ENCODE results near the gene UTS2. TPM values are rescaled to one million over a fixed set of nuclear protein-coding genes. Genes with fewer than 3 reads are reported as not detected.

UTS2 gene
- total RNA-seq, 2 donors from 2014 or later, result 1.0 to 2.2 TPM

DNA sequence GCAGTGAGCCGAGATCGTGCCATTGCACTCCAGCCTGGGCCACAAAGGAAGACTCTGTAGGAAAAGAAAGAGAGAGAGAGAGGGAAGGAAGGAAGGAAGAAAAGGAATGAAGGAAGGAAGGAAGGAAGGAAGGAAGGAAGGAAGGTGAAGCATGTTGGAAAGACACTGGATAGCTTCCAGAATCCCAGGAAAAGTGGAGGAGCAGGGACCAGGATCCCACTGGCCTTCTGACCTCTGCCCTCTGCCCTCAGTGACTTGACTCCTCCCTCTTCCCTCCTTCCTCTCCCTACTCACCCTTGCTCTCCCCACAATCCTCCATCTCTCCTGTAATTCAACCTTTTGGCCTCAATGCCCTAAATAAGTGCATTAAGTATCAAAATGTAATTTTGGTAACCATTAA, 4.1 kb upstream of the UTS2 start:
- H3K4me1 Mint-ChIP-seq, result peaks cover 6% of the 10 kb centered on the region
- peaks cover 6% of the 10 kb centered on the region for H3K27me3 Mint-ChIP-seq
- no peak for ATAC-seq
- no peak overlapping the region for H3K4me3 Mint-ChIP-seq
- no peak for DNase-seq
- H3K36me3 Mint-ChIP-seq (ENCODE audit: low read depth), result no peaks in the 10 kb centered on the region
- H3K9me3 ChIP-seq (ENCODE audit: control insufficient read depth, low read length, poor library complexity, severe bottlenecking), result no peaks in the 10 kb centered on the region
- peak overlapping the region; percentile 60 for H3K27ac Mint-ChIP-seq

GRCh38 chr1:7856345-7856744, 3.5 kb upstream of the UTS2 start:
- ATAC-seq (no peak), DNase-seq (no peak)
- H3K4me3 Mint-ChIP-seq, result no peak overlapping the region
- H3K27ac Mint-ChIP-seq, result peak overlapping the region; percentile 60
- peaks cover 6% of the 10 kb centered on the region for H3K4me1 Mint-ChIP-seq
- peaks cover 8% of the 10 kb centered on the region for H3K27me3 Mint-ChIP-seq
- no peaks in the 10 kb centered on the region for H3K9me3 ChIP-seq (ENCODE audit: control insufficient read depth, low read length, poor library complexity, severe bottlenecking)
- no peaks in the 10 kb centered on the region for H3K36me3 Mint-ChIP-seq (ENCODE audit: low read depth)

DNA sequence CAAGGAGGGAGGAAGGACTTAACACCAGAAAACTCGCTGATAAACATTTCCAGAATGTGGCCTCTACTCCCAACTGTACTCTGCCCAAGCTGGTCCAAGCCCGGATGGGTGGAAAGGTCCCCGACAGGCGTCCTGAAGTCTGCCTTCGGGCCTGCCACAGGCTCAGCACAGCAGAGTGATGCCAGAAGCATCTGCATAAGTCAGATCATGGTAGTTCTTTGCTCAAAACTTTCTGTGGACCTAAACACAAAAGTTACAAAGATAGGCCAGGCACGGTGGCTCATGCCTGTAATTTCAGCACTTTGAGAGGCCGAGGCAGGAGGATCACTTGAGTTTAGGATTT, 790 bp upstream of the UTS2 start:
- H3K4me1 Mint-ChIP-seq, result peaks cover 6% of the 10 kb centered on the region
- H3K27me3 Mint-ChIP-seq, result peaks cover 11% of the 10 kb centered on the region
- H3K9me3 ChIP-seq (ENCODE audit: control insufficient read depth, low read length, poor library complexity, severe bottlenecking), result no peaks in the 10 kb centered on the region
- H3K4me3 Mint-ChIP-seq, result no peak overlapping the region
- no peaks in the 10 kb centered on the region for H3K36me3 Mint-ChIP-seq (ENCODE audit: low read depth)
- no peak for ATAC-seq
- H3K27ac Mint-ChIP-seq, result no peak overlapping the region
- DNase-seq, result no peak

DNA sequence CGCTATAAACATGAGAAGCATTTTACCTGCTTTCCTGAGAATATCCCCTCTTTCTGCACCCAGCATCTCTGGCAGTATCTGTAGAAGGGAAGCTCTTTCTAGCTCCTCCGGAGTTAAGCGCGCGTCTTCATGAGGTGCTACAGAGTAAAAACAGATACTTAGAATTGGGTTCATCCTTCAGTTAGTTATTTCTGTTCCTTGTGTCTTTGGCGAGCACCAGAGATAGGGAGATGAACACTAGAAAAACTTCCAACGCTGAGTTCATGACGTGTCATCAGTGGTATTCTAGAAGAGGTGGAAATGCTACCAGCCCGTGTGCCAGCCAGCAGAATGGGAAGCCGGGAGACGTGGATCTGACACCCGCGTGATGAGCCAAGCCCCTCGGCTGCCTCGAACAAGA, 2.1 kb downstream of the UTS2 start:
- H3K4me1 Mint-ChIP-seq, result no peaks in the 10 kb centered on the region
- DNase-seq (no peak), ATAC-seq (no peak)
- no peak overlapping the region for H3K4me3 Mint-ChIP-seq
- no peaks in the 10 kb centered on the region for H3K36me3 Mint-ChIP-seq (ENCODE audit: low read depth)
- peaks cover 5% of the 10 kb centered on the region for H3K27me3 Mint-ChIP-seq
- no peak overlapping the region for H3K27ac Mint-ChIP-seq
- no peaks in the 10 kb centered on the region for H3K9me3 ChIP-seq (ENCODE audit: control insufficient read depth, low read length, poor library complexity, severe bottlenecking)

- Mint-ChIP-seq H3K27me3 (peaks cover 5% of the 10 kb centered on the region), H3K27ac (no peak overlapping the region), H3K4me3 (no peak overlapping the region), H3K4me1 (peaks cover 2% of the 10 kb centered on the region), H3K36me3 (ENCODE audit: low read depth) (no peaks in the 10 kb centered on the region)
- no peak for ATAC-seq
- H3K9me3 ChIP-seq (ENCODE audit: control insufficient read depth, low read length, poor library complexity, severe bottlenecking), result no peaks in the 10 kb centered on the region
- no peak for DNase-seq
Measured at GRCh38 chr1:7847599-7847998, 5.3 kb downstream of the UTS2 start.

DNA sequence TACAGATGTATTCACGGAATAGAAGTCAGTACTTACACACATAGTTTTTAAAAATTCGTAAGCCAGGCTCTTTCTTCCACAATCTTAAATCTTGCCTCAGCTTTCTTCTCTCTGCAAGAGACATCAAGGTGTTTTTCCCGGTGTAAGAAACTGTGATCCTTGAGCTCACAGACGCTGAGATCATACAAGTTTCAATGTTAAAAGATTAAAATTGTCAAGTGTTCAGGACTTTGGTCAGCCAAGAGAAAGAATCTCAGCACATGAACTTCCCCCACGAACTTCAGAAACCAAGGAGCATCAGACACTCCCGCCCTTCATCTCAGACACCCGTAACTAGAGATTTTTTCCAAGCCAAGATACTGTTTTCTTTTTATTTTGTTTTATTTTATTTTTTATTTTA, 6.2 kb downstream of the UTS2 start:
- H3K27me3 Mint-ChIP-seq, result peaks cover 5% of the 10 kb centered on the region
- ATAC-seq (no peak), DNase-seq (no peak)
- no peaks in the 10 kb centered on the region for H3K36me3 Mint-ChIP-seq (ENCODE audit: low read depth)
- peaks cover 2% of the 10 kb centered on the region for H3K4me1 Mint-ChIP-seq
- H3K4me3 Mint-ChIP-seq, result no peak overlapping the region
- no peaks in the 10 kb centered on the region for H3K9me3 ChIP-seq (ENCODE audit: control insufficient read depth, low read length, poor library complexity, severe bottlenecking)
- H3K27ac Mint-ChIP-seq, result no peak overlapping the region

GRCh38 chr1:7845761-7846160, 7.1 kb downstream of the UTS2 start:
- H3K27ac Mint-ChIP-seq, result no peak overlapping the region
- no peaks in the 10 kb centered on the region for H3K9me3 ChIP-seq (ENCODE audit: control insufficient read depth, low read length, poor library complexity, severe bottlenecking)
- peaks cover 2% of the 10 kb centered on the region for H3K4me1 Mint-ChIP-seq
- ATAC-seq (no peak), DNase-seq (no peak)
- peaks cover 1% of the 10 kb centered on the region for H3K36me3 Mint-ChIP-seq (ENCODE audit: low read depth)
- H3K27me3 Mint-ChIP-seq, result no peaks in the 10 kb centered on the region
- no peak overlapping the region for H3K4me3 Mint-ChIP-seq

GRCh38 chr1:7842517-7842916, 10.3 kb downstream of the UTS2 start:
- no peak overlapping the region for H3K4me3 Mint-ChIP-seq
- peaks cover under 1% of the 10 kb centered on the region for H3K9me3 ChIP-seq (ENCODE audit: control insufficient read depth, low read length, poor library complexity, severe bottlenecking)
- H3K27ac Mint-ChIP-seq, result no peak overlapping the region
- no peak for DNase-seq
- peaks cover 7% of the 10 kb centered on the region for H3K36me3 Mint-ChIP-seq (ENCODE audit: low read depth)
- peaks cover 2% of the 10 kb centered on the region for H3K4me1 Mint-ChIP-seq
- ATAC-seq, result no peak
- H3K27me3 Mint-ChIP-seq, result no peaks in the 10 kb centered on the region

GRCh38 chr1:7839526-7839925, 13.3 kb downstream of the UTS2 start:
- peaks cover 4% of the 10 kb centered on the region for H3K4me1 Mint-ChIP-seq
- H3K9me3 ChIP-seq (ENCODE audit: control insufficient read depth, low read length, poor library complexity, severe bottlenecking), result peaks cover 3% of the 10 kb centered on the region
- DNase-seq (no peak), ATAC-seq (no peak)
- H3K27me3 Mint-ChIP-seq, result no peaks in the 10 kb centered on the region
- peaks cover 21% of the 10 kb centered on the region for H3K36me3 Mint-ChIP-seq (ENCODE audit: low read depth)
- no peak overlapping the region for H3K4me3 Mint-ChIP-seq
- no peak overlapping the region for H3K27ac Mint-ChIP-seq

GRCh38 chr1:7838714-7839113, 14.2 kb downstream of the UTS2 start:
- Mint-ChIP-seq H3K27ac (no peak overlapping the region), H3K4me3 (no peak overlapping the region), H3K36me3 (ENCODE audit: low read depth) (peaks cover 21% of the 10 kb centered on the region), H3K4me1 (peaks cover 2% of the 10 kb centered on the region), H3K27me3 (no peaks in the 10 kb centered on the region)
- no peak for ATAC-seq
- DNase-seq, result no peak
- peaks cover 3% of the 10 kb centered on the region for H3K9me3 ChIP-seq (ENCODE audit: control insufficient read depth, low read length, poor library complexity, severe bottlenecking)

- DNase-seq (no peak), ATAC-seq (no peak)
- H3K27me3 Mint-ChIP-seq, result no peaks in the 10 kb centered on the region
- no peak overlapping the region for H3K4me3 Mint-ChIP-seq
- peaks cover 16% of the 10 kb centered on the region for H3K36me3 Mint-ChIP-seq (ENCODE audit: low read depth)
- peaks cover 3% of the 10 kb centered on the region for H3K9me3 ChIP-seq (ENCODE audit: control insufficient read depth, low read length, poor library complexity, severe bottlenecking)
- H3K4me1 Mint-ChIP-seq, result peaks cover 8% of the 10 kb centered on the region
- no peak overlapping the region for H3K27ac Mint-ChIP-seq
Measured at GRCh38 chr1:7833035-7833434, 19.8 kb downstream of the UTS2 start.

DNA sequence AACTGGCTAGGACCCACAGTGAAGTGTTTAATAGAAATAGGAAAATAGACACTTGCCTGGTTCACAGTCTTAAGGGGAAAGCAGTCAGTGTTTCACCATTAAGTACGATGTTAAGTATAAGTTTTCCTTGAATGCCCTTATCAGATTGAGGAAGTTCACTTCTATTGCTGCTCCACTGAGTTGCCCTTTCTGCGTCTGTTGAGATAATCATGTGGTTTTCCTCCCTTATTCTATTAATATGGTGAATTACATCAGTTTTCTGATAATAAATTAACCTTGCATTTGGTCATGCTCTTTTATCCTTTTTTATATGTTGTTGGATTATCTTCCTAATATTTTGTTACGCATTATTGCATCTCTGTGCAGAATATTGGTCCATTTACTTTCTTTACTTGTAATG, 21.4 kb downstream of the UTS2 start:
- Mint-ChIP-seq H3K36me3 (ENCODE audit: low read depth) (peaks cover 16% of the 10 kb centered on the region), H3K4me3 (no peak overlapping the region), H3K4me1 (peaks cover 11% of the 10 kb centered on the region), H3K27me3 (no peaks in the 10 kb centered on the region), H3K27ac (no peak overlapping the region)
- no peak for DNase-seq
- no peaks in the 10 kb centered on the region for H3K9me3 ChIP-seq (ENCODE audit: control insufficient read depth, low read length, poor library complexity, severe bottlenecking)
- ATAC-seq, result no peak

DNA sequence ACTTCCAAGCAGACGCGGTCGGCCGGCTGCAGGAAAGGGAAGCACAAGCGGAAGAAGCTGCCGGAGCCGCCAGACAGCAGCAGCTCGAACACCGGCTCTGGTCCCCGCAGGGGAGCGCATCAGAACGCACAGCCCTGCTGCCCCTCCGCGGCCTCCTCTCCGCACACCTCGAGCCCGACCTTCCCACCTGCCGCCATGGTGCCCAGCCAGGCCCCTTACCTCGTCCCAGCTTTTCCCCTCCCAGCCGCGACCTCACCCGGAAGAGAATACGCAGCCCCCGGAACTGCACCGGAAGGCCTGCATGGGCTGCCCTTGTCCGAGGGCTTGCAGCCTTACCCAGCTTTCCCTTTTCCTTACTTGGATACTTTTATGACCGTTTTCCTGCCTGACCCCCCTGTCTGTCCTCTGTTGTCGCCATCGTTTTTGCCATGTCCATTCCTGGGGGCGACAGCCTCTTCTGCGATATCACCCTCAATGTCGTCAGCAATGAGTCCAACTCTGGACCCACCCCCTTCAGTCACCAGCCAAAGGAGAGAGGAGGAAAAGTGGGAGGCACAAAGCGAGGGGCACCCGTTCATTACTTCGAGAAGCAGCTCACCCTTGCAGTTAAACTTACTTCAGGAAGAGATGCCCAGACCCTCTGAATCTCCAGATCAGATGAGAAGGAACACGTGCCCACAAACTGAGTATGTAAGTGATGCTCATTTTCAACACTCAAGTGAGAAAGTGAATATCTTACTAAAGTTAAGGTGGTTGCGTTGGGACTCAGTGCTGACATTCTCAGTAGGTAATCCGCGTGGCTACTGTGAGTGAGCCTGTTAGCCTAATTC, 25.5 kb downstream of the UTS2 start:
- Mint-ChIP-seq H3K27ac (peak overlapping the region; percentile 85), H3K27me3 (no peaks in the 10 kb centered on the region), H3K4me1 (peaks cover 9% of the 10 kb centered on the region), H3K36me3 (ENCODE audit: low read depth) (peaks cover 7% of the 10 kb centered on the region), H3K4me3 (peak overlapping the region; percentile 91)
- H3K9me3 ChIP-seq (ENCODE audit: control insufficient read depth, low read length, poor library complexity, severe bottlenecking), result no peaks in the 10 kb centered on the region
- DNase-seq (peak in 2 of 3 donors; percentile 10 to 24), ATAC-seq (peak; percentile 68)

GRCh38 chr1:7826363-7826762, 26.5 kb downstream of the UTS2 start:
- H3K4me3 Mint-ChIP-seq, result peak overlapping the region; percentile 91
- DNase-seq (no peak), ATAC-seq (no peak)
- H3K9me3 ChIP-seq (ENCODE audit: control insufficient read depth, low read length, poor library complexity, severe bottlenecking), result no peaks in the 10 kb centered on the region
- no peaks in the 10 kb centered on the region for H3K27me3 Mint-ChIP-seq
- H3K27ac Mint-ChIP-seq, result peak overlapping the region; percentile 85
- peaks cover 9% of the 10 kb centered on the region for H3K36me3 Mint-ChIP-seq (ENCODE audit: low read depth)
- peaks cover 5% of the 10 kb centered on the region for H3K4me1 Mint-ChIP-seq

All from T-helper 17 cell (primary cell).